CD4-positive, alpha-beta T cell treated with Interleukin-12 subunit alpha and Interleukin-12 subunit beta, for 1 hour (primary cell): ENCODE data around the gene ZNF24.

ENCODE experiments used
- DNase-seq: peaks from one replicate; pipeline ENCODE4 v3.0.0-alpha.2; 2020

The ZNF24 gene

DNA sequence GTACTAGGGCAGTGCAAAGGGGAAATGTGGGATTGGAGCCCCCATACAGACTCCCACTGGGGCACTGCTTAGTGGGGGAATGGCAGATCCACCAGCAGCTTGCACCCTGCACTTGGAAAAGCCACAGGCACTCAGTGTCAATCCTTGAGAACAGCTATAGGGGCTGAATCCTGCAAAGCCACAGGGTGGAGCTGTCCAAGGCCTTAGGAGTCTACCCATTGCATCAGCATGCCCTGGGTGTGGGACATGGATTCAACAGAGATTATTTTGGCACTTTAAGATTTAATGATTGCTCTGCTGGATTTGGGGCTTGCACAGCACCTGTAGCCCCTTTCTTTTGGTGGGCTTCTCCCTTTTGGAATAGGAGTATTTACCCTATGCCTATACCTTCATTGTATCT, 8.6 kb upstream of the ZNF24 start:
- DNase-seq = no peak

GRCh38 chr18:35352283-35352682, 8.1 kb upstream of the ZNF24 start:
- no peak for DNase-seq

- no peak for DNase-seq
Observed at GRCh38 chr18:35348001-35348400, 3.8 kb upstream of the ZNF24 start.

GRCh38 chr18:35345950-35346349, 1.7 kb upstream of the ZNF24 start:
- no peak for DNase-seq

GRCh38 chr18:35345460-35345921, 1.3 kb upstream of the ZNF24 start:
- no peak for DNase-seq

- DNase-seq = no peak
Observed at GRCh38 chr18:35344736-35345459, 678 bp upstream of the ZNF24 start.

DNA sequence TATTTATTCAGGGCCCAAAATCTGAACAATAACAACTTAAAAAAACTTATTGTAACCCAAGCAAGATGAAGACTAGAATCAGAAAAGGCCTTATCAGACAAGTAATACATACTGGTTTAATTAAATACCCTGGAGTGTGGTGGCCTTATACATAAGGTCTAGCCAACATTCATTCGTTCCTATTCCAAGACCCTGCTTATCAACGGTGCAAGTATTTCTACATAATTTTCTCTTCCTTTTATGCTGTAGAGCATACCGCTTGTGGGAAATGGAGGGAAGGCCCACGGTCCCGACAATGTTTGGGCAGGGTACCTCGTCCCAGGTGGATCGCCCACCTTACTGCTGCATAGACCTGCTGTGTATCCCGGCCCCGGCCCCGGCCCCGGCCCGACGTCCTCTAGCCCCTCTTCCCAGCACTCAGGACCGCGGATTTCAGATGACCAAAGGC, 708 bp downstream of the ZNF24 start:
- peak; percentile 3 for DNase-seq

GRCh38 chr18:35337286-35337685, 6.9 kb downstream of the ZNF24 start:
- DNase-seq = no peak

GRCh38 chr18:35335866-35336265, 8.4 kb downstream of the ZNF24 start:
- DNase-seq = no peak

- DNase-seq = no peak
Observed at GRCh38 chr18:35334821-35335220, 9.4 kb downstream of the ZNF24 start.

- DNase-seq = no peak
Observed at GRCh38 chr18:35334212-35334611, 10.0 kb downstream of the ZNF24 start.

GRCh38 chr18:35331367-35332087, 12.7 kb downstream of the ZNF24 start:
- no peak for DNase-seq

- no peak for DNase-seq
Observed at GRCh38 chr18:35328868-35329267, 15.4 kb downstream of the ZNF24 start.

DNA sequence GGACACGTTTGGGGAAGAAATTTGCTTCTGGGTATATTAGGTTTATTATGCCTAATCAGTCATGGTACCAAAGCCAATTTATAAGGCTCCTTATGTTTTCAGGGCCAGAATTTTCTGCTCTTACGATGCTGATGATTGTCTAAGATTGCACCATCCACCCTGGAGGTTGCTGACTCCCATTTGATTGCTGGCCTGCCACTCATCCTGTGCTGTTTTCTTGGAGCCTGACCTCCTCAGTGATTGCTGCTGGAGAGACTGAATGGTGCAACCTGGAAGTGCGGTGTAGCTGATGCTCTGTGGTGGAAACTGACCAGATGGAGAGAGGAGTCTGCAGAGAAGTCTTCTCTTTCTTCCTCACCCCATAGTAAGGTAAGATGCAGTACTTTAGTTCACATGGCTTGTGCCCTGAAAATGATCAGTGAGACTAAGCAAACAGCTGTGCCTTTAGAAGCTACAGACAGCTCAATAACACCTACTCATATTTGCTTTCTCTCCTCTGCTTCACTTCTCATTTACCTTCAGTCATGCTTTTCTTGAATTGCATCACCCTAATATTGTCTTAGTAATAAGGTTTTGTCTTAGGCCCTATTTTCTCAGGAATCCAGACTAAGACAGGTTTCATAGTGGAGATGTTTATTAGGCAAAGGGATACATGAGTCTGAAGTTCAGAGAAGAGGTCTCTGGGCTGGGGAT, 17.4 kb downstream of the ZNF24 start:
- DNase-seq = no peak

DNA sequence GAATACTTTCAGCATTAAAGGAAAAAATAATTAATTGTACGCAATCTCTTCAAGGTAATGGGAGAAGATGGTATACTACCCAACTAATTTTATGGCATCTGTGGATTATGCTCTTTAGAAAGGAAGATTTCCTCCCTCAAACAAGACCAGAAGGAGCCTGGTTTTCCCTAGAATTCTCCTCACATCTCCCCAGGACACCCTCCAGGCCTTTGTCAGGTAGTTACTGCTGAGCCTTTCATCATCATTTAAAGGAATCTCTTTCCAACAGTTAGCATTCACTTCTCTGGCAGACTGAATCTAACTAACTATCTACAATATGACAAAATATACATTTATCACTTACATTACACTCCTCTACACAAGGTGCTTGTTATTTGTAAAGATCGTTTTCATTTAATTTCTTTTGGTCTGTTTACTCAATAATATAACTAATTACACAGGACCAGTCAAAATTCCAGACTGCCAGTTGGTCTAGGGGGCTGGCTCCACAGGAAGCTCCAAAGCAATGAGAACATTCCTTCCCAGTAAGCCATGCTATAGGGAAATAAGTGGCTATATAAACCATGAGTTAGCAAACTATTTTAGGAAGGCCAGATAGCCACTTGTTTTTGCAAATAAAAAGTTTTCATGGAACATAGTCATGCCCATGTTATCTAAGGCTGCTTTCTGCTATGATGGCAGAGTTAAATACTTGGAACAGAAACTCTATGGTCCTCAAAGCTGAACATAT, 19.1 kb downstream of the ZNF24 start:
- no peak for DNase-seq

GRCh38 chr18:35322486-35323458, 21.4 kb downstream of the ZNF24 start:
- DNase-seq = no peak

DNA sequence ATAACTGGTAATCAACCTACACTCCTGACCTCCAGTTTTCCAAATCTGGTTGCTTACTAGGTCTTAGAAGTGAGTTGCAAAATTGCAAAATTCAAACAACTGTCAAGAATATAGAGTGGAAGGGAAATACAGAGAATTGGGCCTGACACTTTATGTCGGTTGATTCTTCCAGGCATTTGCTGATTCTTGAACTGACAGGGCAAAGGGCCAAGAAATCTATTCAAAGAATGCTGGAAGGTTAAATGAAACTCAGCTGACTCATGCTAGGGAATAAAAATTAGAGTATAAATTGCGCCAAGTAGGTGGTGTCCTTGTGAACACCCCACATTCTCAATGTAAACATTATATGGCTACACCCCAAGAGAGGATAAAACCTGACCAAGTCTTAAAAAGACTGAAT, 32.7 kb downstream of the ZNF24 start:
- DNase-seq = no peak

- DNase-seq = no peak
Observed at GRCh38 chr18:35306588-35307250, 37.5 kb downstream of the ZNF24 start.

- no peak for DNase-seq
Observed at GRCh38 chr18:35303610-35304009, 40.6 kb downstream of the ZNF24 start.

- DNase-seq = no peak
Observed at GRCh38 chr18:35296060-35296459, 48.2 kb downstream of the ZNF24 start.

GRCh38 chr18:35291166-35291565, 53.1 kb downstream of the ZNF24 start:
- DNase-seq = no peak
